ENCODE results near the gene CUX1. TPM values are rescaled to one million over a fixed set of nuclear protein-coding genes. Genes with fewer than 3 reads are reported as not detected.

Gene CUX1
- total RNA-seq, 1 experiment from 2014 or later: 116 TPM

DNA sequence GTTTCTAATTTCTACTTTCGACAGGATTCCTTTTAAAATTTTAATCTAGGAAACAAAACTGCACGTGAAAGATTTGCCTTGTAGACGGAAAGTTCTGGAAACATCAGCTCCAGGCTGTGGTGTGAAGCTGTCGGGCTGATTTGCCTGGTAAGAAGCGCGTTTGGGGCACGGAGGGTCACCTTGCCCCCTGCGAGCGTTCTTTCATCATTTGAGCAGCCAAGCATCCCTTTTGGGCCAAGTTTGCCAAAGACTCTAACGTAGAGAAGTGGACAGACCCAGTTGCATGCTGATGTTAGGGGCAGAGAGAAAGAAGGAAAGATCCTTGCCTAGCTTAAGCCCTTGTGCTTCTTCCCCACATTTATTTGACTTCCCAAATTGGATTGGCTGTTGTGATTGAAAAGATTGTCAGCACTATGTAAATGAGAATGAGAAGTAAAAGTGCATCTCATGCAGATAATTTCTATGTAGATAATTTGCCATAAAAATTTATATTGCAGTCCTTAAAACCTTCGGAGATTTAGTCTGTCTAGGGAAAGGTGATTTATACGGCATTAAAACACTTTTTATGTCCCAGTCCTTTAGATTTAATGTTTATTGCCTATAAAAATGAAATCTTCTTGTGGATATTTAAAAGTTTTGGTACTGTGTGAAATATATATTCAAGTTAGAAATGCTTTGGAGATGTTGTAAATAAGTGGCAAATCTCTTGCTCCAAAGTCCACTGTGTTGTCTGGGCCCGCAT, 76.1 kb downstream of the CUX1 start:
- H3K4me1 ChIP-seq: peaks cover 25% of the 10 kb centered on the region
- ChIA-PET POLR2A (no interaction called here), CTCF (no interaction called here)
- TF ChIP-seq, protein P1, sequence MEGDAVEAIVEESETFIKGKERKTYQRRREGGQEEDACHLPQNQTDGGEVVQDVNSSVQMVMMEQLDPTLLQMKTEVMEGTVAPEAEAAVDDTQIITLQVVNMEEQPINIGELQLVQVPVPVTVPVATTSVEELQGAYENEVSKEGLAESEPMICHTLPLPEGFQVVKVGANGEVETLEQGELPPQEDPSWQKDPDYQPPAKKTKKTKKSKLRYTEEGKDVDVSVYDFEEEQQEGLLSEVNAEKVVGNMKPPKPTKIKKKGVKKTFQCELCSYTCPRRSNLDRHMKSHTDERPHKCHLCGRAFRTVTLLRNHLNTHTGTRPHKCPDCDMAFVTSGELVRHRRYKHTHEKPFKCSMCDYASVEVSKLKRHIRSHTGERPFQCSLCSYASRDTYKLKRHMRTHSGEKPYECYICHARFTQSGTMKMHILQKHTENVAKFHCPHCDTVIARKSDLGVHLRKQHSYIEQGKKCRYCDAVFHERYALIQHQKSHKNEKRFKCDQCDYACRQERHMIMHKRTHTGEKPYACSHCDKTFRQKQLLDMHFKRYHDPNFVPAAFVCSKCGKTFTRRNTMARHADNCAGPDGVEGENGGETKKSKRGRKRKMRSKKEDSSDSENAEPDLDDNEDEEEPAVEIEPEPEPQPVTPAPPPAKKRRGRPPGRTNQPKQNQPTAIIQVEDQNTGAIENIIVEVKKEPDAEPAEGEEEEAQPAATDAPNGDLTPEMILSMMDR (IDR thresholded peaks at IDR 0.05; ENCODE audit: insufficient read depth in 1 of 2, low read depth in 1 of 2, low read length in 1 of 2, severe bottlenecking in 1 of 2, unreplicated experiment in 1 of 2): no peak
- H3K36me3 ChIP-seq (ENCODE audit: control insufficient read depth, insufficient read depth, low read length): no peaks in the 10 kb centered on the region
- H3K4me3 Mint-ChIP-seq (ENCODE audit: unreplicated experiment): no peak overlapping the region
- H3K36me3 Mint-ChIP-seq (ENCODE audit: insufficient read depth, unreplicated experiment): peaks cover 63% of the 10 kb centered on the region
- no peak overlapping the region for H3K4me3 ChIP-seq (ENCODE audit: low read depth, low read length)
- DNase-seq: no peak
- H3K4me1 Mint-ChIP-seq (ENCODE audit: low read depth, unreplicated experiment): peaks cover 31% of the 10 kb centered on the region
- H3K9me3 ChIP-seq: no peaks in the 10 kb centered on the region
- intact Hi-C loops (cut with micrococcal nuclease; ENCODE audit: unreplicated experiment): no loop called here
- H3K27ac Mint-ChIP-seq (ENCODE audit: unreplicated experiment): no peak overlapping the region
- no TSS peak for BruUV-seq (replicated peaks)
- H3K27me3 Mint-ChIP-seq (ENCODE audit: insufficient read depth, unreplicated experiment): no peaks in the 10 kb centered on the region
- no peaks in the 10 kb centered on the region for H3K9me3 Mint-ChIP-seq (ENCODE audit: unreplicated experiment)
- H3K27me3 ChIP-seq (replicated peaks; ENCODE audit: control insufficient read depth, insufficient read depth, low read length): no peaks in the 10 kb centered on the region

DNA sequence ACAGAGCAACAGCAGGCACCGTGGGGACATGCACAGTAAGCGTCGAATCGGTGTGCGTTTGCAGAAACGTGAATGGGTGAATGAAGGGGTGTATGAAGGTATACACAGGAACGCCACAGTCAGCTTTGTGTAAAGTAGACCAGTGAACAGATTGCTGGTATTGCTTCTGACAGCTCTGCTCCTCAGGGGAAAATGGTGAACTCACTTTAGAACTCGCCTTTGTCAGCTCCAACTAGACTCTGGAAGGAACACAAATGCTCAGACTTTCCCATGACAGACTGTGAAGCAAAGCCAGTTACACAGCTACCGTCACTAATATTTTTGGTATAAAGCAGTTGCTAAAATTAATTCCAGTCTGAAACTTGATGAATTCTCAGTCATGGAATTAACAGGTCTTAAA, 78.9 kb downstream of the CUX1 start:
- BruUV-seq (replicated peaks): no TSS peak
- Histone ChIP-seq H3K9me3 (no peaks in the 10 kb centered on the region), H3K36me3 (ENCODE audit: control insufficient read depth, insufficient read depth, low read length) (no peaks in the 10 kb centered on the region), H3K27me3 (replicated peaks; ENCODE audit: control insufficient read depth, insufficient read depth, low read length) (no peaks in the 10 kb centered on the region), H3K4me1 (peaks cover 22% of the 10 kb centered on the region), H3K4me3 (ENCODE audit: low read depth, low read length) (no peak overlapping the region)
- intact Hi-C loops (cut with micrococcal nuclease; ENCODE audit: unreplicated experiment): no loop called here
- Mint-ChIP-seq H3K36me3 (ENCODE audit: insufficient read depth, unreplicated experiment) (peaks cover 62% of the 10 kb centered on the region), H3K4me3 (ENCODE audit: unreplicated experiment) (no peak overlapping the region), H3K9me3 (ENCODE audit: unreplicated experiment) (no peaks in the 10 kb centered on the region), H3K27me3 (ENCODE audit: insufficient read depth, unreplicated experiment) (no peaks in the 10 kb centered on the region), H3K27ac (ENCODE audit: unreplicated experiment) (no peak overlapping the region), H3K4me1 (ENCODE audit: low read depth, unreplicated experiment) (peaks cover 23% of the 10 kb centered on the region)
- POLR2A ChIA-PET: no interaction called here
- no peak for DNase-seq
- CTCF ChIA-PET: no interaction called here
- TF ChIP-seq, protein P1 (IDR thresholded peaks at IDR 0.05; ENCODE audit: insufficient read depth in 1 of 2, low read depth in 1 of 2, low read length in 1 of 2, severe bottlenecking in 1 of 2, unreplicated experiment in 1 of 2): no peak

DNA sequence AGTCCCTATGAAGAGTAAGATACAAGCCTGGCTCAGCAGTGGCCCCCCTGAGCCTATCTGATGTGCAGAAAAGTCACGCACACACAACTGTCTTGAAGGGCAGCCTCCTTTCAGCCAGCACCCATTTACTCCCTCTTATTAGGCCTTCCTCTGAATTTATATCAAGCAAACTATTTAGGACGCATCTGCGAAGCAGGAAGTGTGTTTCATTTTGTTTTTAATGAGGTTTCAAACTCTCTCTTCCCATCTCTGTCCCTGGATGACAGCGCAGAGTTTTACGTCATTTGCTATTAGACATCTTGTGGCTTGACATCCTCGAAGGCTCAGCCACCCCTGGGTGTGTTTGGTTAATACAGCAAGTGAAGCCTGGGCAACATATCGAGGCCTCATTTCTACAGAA, 79.5 kb downstream of the CUX1 start:
- H3K4me1 Mint-ChIP-seq (ENCODE audit: low read depth, unreplicated experiment): peaks cover 16% of the 10 kb centered on the region
- H3K4me1 ChIP-seq: peaks cover 16% of the 10 kb centered on the region
- no peaks in the 10 kb centered on the region for H3K9me3 ChIP-seq
- no peaks in the 10 kb centered on the region for H3K27me3 Mint-ChIP-seq (ENCODE audit: insufficient read depth, unreplicated experiment)
- POLR2A ChIA-PET: interaction anchor here (0.5 kb wide), 1 partner anchor 124 kb away, joined by 3 read pairs; no protein-coding TSS in a partner anchor
- no peak overlapping the region for H3K4me3 ChIP-seq (ENCODE audit: low read depth, low read length)
- H3K36me3 Mint-ChIP-seq (ENCODE audit: insufficient read depth, unreplicated experiment): peaks cover 60% of the 10 kb centered on the region
- intact Hi-C loops (cut with micrococcal nuclease; ENCODE audit: unreplicated experiment): no loop called here
- H3K27me3 ChIP-seq (replicated peaks; ENCODE audit: control insufficient read depth, insufficient read depth, low read length): no peaks in the 10 kb centered on the region
- BruUV-seq (replicated peaks): no TSS peak
- H3K27ac Mint-ChIP-seq (ENCODE audit: unreplicated experiment): no peak overlapping the region
- H3K9me3 Mint-ChIP-seq (ENCODE audit: unreplicated experiment): no peaks in the 10 kb centered on the region
- no peaks in the 10 kb centered on the region for H3K36me3 ChIP-seq (ENCODE audit: control insufficient read depth, insufficient read depth, low read length)
- TF ChIP-seq, protein P1 (IDR thresholded peaks at IDR 0.05; ENCODE audit: insufficient read depth in 1 of 2, low read depth in 1 of 2, low read length in 1 of 2, severe bottlenecking in 1 of 2, unreplicated experiment in 1 of 2): no peak
- H3K4me3 Mint-ChIP-seq (ENCODE audit: unreplicated experiment): no peak overlapping the region
- CTCF ChIA-PET: no interaction called here
- DNase-seq: no peak

Measured in Caco-2 (cell line).